ENCODE data around the gene PAFAH2.

Gene PAFAH2

DNA sequence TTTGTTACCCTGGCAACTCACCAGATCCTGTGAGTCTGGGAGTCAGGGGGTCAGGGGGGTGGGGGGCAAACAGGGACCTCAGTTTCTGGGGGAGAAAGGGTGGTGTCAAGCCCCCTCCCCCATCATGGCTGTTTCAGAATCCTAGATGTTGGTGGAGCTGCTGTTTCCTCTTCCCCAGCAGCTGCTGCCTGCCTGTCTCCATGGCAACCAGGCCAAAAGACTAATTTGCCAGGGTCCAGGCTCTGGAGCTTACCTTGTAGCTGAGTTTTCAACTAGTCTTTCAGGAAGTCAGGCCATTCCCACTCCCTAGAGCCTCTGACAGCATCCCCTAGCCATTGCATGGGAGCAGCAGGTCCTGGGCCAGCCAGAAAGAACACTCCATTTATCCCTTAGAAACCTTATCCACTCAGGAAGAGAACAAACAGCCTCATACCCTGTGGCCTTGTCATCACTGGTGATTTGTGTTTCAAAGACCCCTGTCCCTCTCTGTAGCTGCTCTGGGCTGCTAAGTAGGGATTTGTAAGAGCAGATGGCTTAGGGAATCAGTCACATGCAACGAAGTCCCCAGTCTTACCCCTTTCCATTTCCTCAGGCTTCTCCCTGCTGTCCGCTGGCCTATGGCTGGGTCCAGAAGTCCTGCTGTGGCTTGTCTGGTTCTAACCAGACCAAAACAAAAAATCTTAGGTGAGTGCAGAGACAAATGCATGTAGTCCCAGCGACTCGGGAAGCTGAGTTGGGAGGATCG lies 70.2 kb downstream of the PAFAH2 start:
- H3K4me3 ChIP-seq (ENCODE audit: low read depth, low read length) = no peak overlapping the region
- DNase-seq (ENCODE audit: low read depth, low spot score) = no peak
- in situ Hi-C loops (cut with HindIII; ENCODE audit: low sequenced_read_pairs) = no loop called here
- TF ChIP-seq CTCF (IDR thresholded peaks at IDR 0.05; ENCODE audit: low read depth, low read length) = no peak

GRCh38 chr1:25926731-25927496 lies 70.9 kb downstream of the PAFAH2 start:
- no peak for TF ChIP-seq CTCF (IDR thresholded peaks at IDR 0.05; ENCODE audit: low read depth, low read length)
- H3K4me3 ChIP-seq (ENCODE audit: low read depth, low read length) = no peak overlapping the region
- in situ Hi-C loops (cut with HindIII; ENCODE audit: low sequenced_read_pairs) = no loop called here
- DNase-seq (ENCODE audit: low read depth, low spot score) = no peak

DNA sequence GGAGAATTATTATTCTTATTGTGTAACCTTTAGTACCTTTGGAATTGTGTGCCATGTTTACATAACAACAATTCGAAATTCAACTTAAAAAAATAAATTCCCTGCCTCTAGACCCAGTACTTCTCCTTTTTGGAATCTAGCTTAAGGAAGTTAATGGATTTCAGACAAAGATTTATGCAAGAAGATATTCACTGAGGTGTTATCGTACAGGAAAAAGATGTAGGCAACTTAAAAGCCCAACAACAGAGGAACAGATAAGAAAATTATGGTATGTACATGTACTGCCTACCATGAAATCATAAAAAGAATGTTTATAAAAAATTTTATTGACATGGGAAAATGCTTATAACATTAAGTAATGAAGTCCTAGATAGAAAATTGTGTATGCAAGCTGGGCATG lies 73.4 kb downstream of the PAFAH2 start:
- H3K4me3 ChIP-seq (ENCODE audit: low read depth, low read length) = no peak overlapping the region
- DNase-seq (ENCODE audit: low read depth, low spot score) = no peak
- in situ Hi-C loops (cut with HindIII; ENCODE audit: low sequenced_read_pairs) = no loop called here
- no peak for TF ChIP-seq CTCF (IDR thresholded peaks at IDR 0.05; ENCODE audit: low read depth, low read length)

GRCh38 chr1:25922971-25923552 lies 74.8 kb downstream of the PAFAH2 start:
- peak overlapping the region; percentile 40 for H3K4me3 ChIP-seq (ENCODE audit: low read depth, low read length)
- in situ Hi-C loops (cut with HindIII; ENCODE audit: low sequenced_read_pairs) = no loop called here
- DNase-seq (ENCODE audit: low read depth, low spot score) = peak; percentile 24
- no peak for TF ChIP-seq CTCF (IDR thresholded peaks at IDR 0.05; ENCODE audit: low read depth, low read length)

GRCh38 chr1:25922056-25922970 lies 75.5 kb downstream of the PAFAH2 start:
- DNase-seq (ENCODE audit: low read depth, low spot score) = peak; percentile 15
- in situ Hi-C loops (cut with HindIII; ENCODE audit: low sequenced_read_pairs) = no loop called here

More at GRCh38 chr1:25922056-25922970, 75.5 kb downstream of the PAFAH2 start:
- peak overlapping the region; percentile 40 for H3K4me3 ChIP-seq (ENCODE audit: low read depth, low read length)
- TF ChIP-seq CTCF (IDR thresholded peaks at IDR 0.05; ENCODE audit: low read depth, low read length) = no peak

Measured in astrocyte of the spinal cord (primary cell).